DND-41 (cell line): ENCODE data around the gene RBM34.

ENCODE experiments used
- ATAC-seq: fragments of 200-7000 bp; cut with Tn5 transposase; 3 replicates; pipeline ENCODE4 v1.9.1; 2021; ENCODE audit warnings: low read depth; ENCODE audit not compliant: insufficient read depth
- DNase-seq: peaks from one replicate; pipeline ENCODE4 v3.0.0-alpha.2; 2020
- H2AFZ ChIP-seq: 2 replicates; pipeline ENCODE4 v1.6.0; 2012; ENCODE audit warnings: low read depth, low read length
- H3K27ac ChIP-seq: 2 replicates; pipeline ENCODE4 v1.5.1; 2012; ENCODE audit warnings: low read length, inconsistent platforms
- H3K27me3 ChIP-seq: fragments of 200-600 bp; sonication (generic); 2 replicates; pipeline ENCODE4 v1.6.0; 2012; ENCODE audit warnings: low read length, mild to moderate bottlenecking, inconsistent platforms; ENCODE audit not compliant: insufficient read depth, poor library complexity
- H3K36me3 ChIP-seq: 2 replicates; pipeline ENCODE4 v1.5.1; 2012; ENCODE audit warnings: low read length, inconsistent platforms; ENCODE audit not compliant: insufficient read depth
- H3K4me1 ChIP-seq: 2 replicates; pipeline ENCODE4 v1.5.1; 2012; ENCODE audit warnings: mild to moderate bottlenecking, low read length; ENCODE audit not compliant: insufficient read depth
- H3K4me2 ChIP-seq: 2 replicates; pipeline ENCODE4 v1.6.0; 2012; ENCODE audit warnings: mild to moderate bottlenecking, moderate library complexity, low read length, inconsistent platforms; ENCODE audit not compliant: insufficient read depth
- H3K4me3 ChIP-seq, 2 experiments: fragments of 200-600 bp in 1 of 2; shearing (Covaris generic) in 1 of 2; 2 replicates each; pipeline ENCODE4 v1.5.1; 2012 to 2016; ENCODE audit warnings: inconsistent platforms in 2 of 2, low read length in 2 of 2, mild to moderate bottlenecking in 2 of 2, low read depth in 1 of 2, moderate library complexity in 1 of 2
- H3K79me2 ChIP-seq: 2 replicates; pipeline ENCODE4 v1.6.0; 2012; ENCODE audit warnings: low read length, inconsistent platforms; ENCODE audit not compliant: insufficient read depth
- H3K9ac ChIP-seq: 2 replicates; pipeline ENCODE4 v1.6.0; 2012; ENCODE audit warnings: low read depth, mild to moderate bottlenecking, inconsistent platforms, low read length, moderate library complexity
- H3K9me3 ChIP-seq: 2 replicates; pipeline ENCODE4 v1.5.1; 2012; ENCODE audit warnings: low read length, moderate library complexity, mild to moderate bottlenecking, inconsistent platforms; ENCODE audit not compliant: insufficient read depth, severe bottlenecking
- H4K20me1 ChIP-seq: 2 replicates; pipeline ENCODE4 v1.6.0; 2012; ENCODE audit warnings: low read length; ENCODE audit not compliant: insufficient read depth
- CTCF ChIP-seq: IDR thresholded peaks from 2 replicates; pipeline ENCODE4 v1.5.1; 2012; ENCODE audit warnings: borderline replicate concordance, low read length, moderate library complexity, mild to moderate bottlenecking; ENCODE audit not compliant: poor library complexity, severe bottlenecking; ENCODE audit errors: extremely low read depth
- EZH2 ChIP-seq: IDR thresholded peaks from 3 replicates; pipeline ENCODE4 v1.6.1; 2012; ENCODE audit warnings: borderline replicate concordance, low read depth, mild to moderate bottlenecking, moderate library complexity, low read length, inconsistent platforms; ENCODE audit not compliant: severe bottlenecking

RBM34 gene

GRCh38 chr1:235145639-235146038 lies 15.4 kb downstream of the RBM34 start:
- H3K9ac ChIP-seq: no peak overlapping the region
- DNase-seq (no peak), ATAC-seq (no peak)
- peaks cover 89% of the 10 kb centered on the region for H3K36me3 ChIP-seq
- H2AFZ ChIP-seq: no peak overlapping the region
- TF ChIP-seq CTCF: no peak
- TF ChIP-seq EZH2: no peak
- H4K20me1 ChIP-seq: peaks cover 8% of the 10 kb centered on the region; the same call in 1 of the 2 replicates
- no peaks in the 10 kb centered on the region for H3K27me3 ChIP-seq
- H3K4me3 ChIP-seq: no peak overlapping the region
- no peaks in the 10 kb centered on the region for H3K4me1 ChIP-seq
- peaks cover 42% of the 10 kb centered on the region; the same call in 1 of the 2 replicates for H3K79me2 ChIP-seq
- no peak overlapping the region for H3K27ac ChIP-seq
- H3K9me3 ChIP-seq: no peaks in the 10 kb centered on the region
- no peak overlapping the region for H3K4me2 ChIP-seq

GRCh38 chr1:235142991-235143390 lies 18.1 kb downstream of the RBM34 start:
- H3K36me3 ChIP-seq: peaks cover 90% of the 10 kb centered on the region
- peaks cover 47% of the 10 kb centered on the region; the same call in 1 of the 2 replicates for H3K79me2 ChIP-seq
- ATAC-seq (no peak), DNase-seq (no peak)
- H3K4me3 ChIP-seq: no peak overlapping the region
- H3K9me3 ChIP-seq: no peaks in the 10 kb centered on the region
- H3K9ac ChIP-seq: no peak overlapping the region
- H3K4me2 ChIP-seq: no peak overlapping the region
- H3K27ac ChIP-seq: no peak overlapping the region
- peaks cover 14% of the 10 kb centered on the region; the same call in 1 of the 2 replicates for H4K20me1 ChIP-seq
- TF ChIP-seq CTCF: no peak
- no peak for TF ChIP-seq EZH2
- no peaks in the 10 kb centered on the region for H3K27me3 ChIP-seq
- no peaks in the 10 kb centered on the region for H3K4me1 ChIP-seq
- H2AFZ ChIP-seq: no peak overlapping the region

GRCh38 chr1:235139315-235139714 lies 21.7 kb downstream of the RBM34 start:
- Histone ChIP-seq H3K4me2 (no peak overlapping the region), H3K27ac (no peak overlapping the region), H3K79me2 (peaks cover 27% of the 10 kb centered on the region; the same call in 1 of the 2 replicates), H2AFZ (no peak overlapping the region), H3K9me3 (no peaks in the 10 kb centered on the region), H3K4me1 (no peaks in the 10 kb centered on the region), H3K27me3 (no peaks in the 10 kb centered on the region), H4K20me1 (peaks cover 10% of the 10 kb centered on the region; the same call in 1 of the 2 replicates), H3K4me3 (no peak overlapping the region), H3K36me3 (peaks cover 85% of the 10 kb centered on the region), H3K9ac (no peak overlapping the region)
- TF ChIP-seq CTCF (no peak), EZH2 (no peak)
- DNase-seq: no peak
- no peak for ATAC-seq

GRCh38 chr1:235138821-235139220 lies 22.2 kb downstream of the RBM34 start:
- Histone ChIP-seq H4K20me1 (peaks cover 10% of the 10 kb centered on the region; the same call in 1 of the 2 replicates), H2AFZ (no peak overlapping the region), H3K9ac (no peak overlapping the region), H3K36me3 (peaks cover 85% of the 10 kb centered on the region), H3K9me3 (no peaks in the 10 kb centered on the region), H3K4me1 (no peaks in the 10 kb centered on the region), H3K4me3 (no peak overlapping the region), H3K4me2 (no peak overlapping the region), H3K27ac (no peak overlapping the region), H3K79me2 (peaks cover 23% of the 10 kb centered on the region; the same call in 1 of the 2 replicates), H3K27me3 (no peaks in the 10 kb centered on the region)
- DNase-seq: no peak
- ATAC-seq: no peak
- TF ChIP-seq EZH2 (no peak), CTCF (no peak)
